Astrocyte (in vitro differentiated cells and primary cell): ENCODE measurements around the gene DDR1. TPM values are rescaled to one million over a fixed set of nuclear protein-coding genes. Genes with fewer than 3 reads are reported as not detected.
"Not testable (repeated sequence)": the region's sequence is repeated elsewhere in the genome, so short reads cannot be mapped to it uniquely, and the experiment has no call there.

Source experiments
- DNase-seq: peaks from one replicate; pipeline ENCODE4 v3.0.0-alpha.2; 2010; ENCODE audit warnings: low read depth
- FAIRE-seq: peaks from 2 replicates; lab custom pipeline; 2011; peaks lifted over from hg19 to GRCh38; lab: Jason Lieb, UNC
- H2AFZ ChIP-seq: 2 replicates; pipeline ENCODE4 v1.6.0; 2012; ENCODE audit warnings: low read depth, low read length, inconsistent platforms
- H3K27ac ChIP-seq: 2 replicates; pipeline ENCODE4 v1.5.1; 2011; ENCODE audit warnings: low read depth, low read length, inconsistent platforms
- H3K27me3 ChIP-seq: 2 replicates; pipeline ENCODE4 v1.6.0; 2011; ENCODE audit warnings: low read length, inconsistent platforms; ENCODE audit not compliant: insufficient read depth
- H3K36me3 ChIP-seq: 2 replicates; pipeline ENCODE4 v1.5.1; 2011; ENCODE audit warnings: low read length, inconsistent platforms; ENCODE audit not compliant: insufficient read depth
- H3K4me1 ChIP-seq: 2 replicates; pipeline ENCODE4 v1.5.1; 2011; ENCODE audit warnings: low read length, inconsistent platforms; ENCODE audit not compliant: insufficient read depth
- H3K4me2 ChIP-seq: 2 replicates; pipeline ENCODE4 v1.6.0; 2012; ENCODE audit warnings: low read length, inconsistent platforms
- H3K4me3 ChIP-seq: 2 replicates; pipeline ENCODE4 v1.5.1; 2011; ENCODE audit warnings: low read depth, mild to moderate bottlenecking, low read length, inconsistent platforms; ENCODE audit not compliant: insufficient read depth
- H3K79me2 ChIP-seq: 2 replicates; pipeline ENCODE4 v1.6.0; 2012; ENCODE audit warnings: mild to moderate bottlenecking, low read length, inconsistent platforms; ENCODE audit not compliant: insufficient read depth
- H3K9ac ChIP-seq: 2 replicates; pipeline ENCODE4 v1.6.0; 2012; ENCODE audit warnings: mild to moderate bottlenecking, low read length, inconsistent platforms
- H3K9me3 ChIP-seq: 2 replicates; pipeline ENCODE4 v1.5.1; 2012; ENCODE audit warnings: low read depth, mild to moderate bottlenecking, low read length, inconsistent platforms; ENCODE audit not compliant: insufficient read depth
- H4K20me1 ChIP-seq: 2 replicates; pipeline ENCODE4 v1.6.0; 2012; ENCODE audit warnings: low read length, inconsistent platforms; ENCODE audit not compliant: insufficient read depth
- H3K27ac Mint-ChIP-seq: one replicate; pipeline ENCODE4 v1.8.0; 2021; ENCODE audit warnings: mild to moderate bottlenecking, mixed read lengths; ENCODE audit not compliant: unreplicated experiment
- H3K27me3 Mint-ChIP-seq: one replicate; pipeline ENCODE4 v1.8.0; 2021; ENCODE audit warnings: low read depth, mixed read lengths; ENCODE audit not compliant: unreplicated experiment
- H3K36me3 Mint-ChIP-seq: one replicate; pipeline ENCODE4 v1.8.0; 2021; ENCODE audit warnings: low read depth, mixed read lengths; ENCODE audit not compliant: unreplicated experiment
- H3K4me1 Mint-ChIP-seq: one replicate; pipeline ENCODE4 v1.8.0; 2021; ENCODE audit warnings: low read depth, mixed read lengths; ENCODE audit not compliant: unreplicated experiment
- H3K4me3 Mint-ChIP-seq: one replicate; pipeline ENCODE4 v1.8.0; 2021; ENCODE audit warnings: mild to moderate bottlenecking, moderate library complexity, mixed read lengths; ENCODE audit not compliant: unreplicated experiment
- H3K9me3 Mint-ChIP-seq: one replicate; pipeline ENCODE4 v1.8.0; 2021; ENCODE audit warnings: mild to moderate bottlenecking, mixed read lengths; ENCODE audit not compliant: unreplicated experiment
- CTCF ChIP-seq: IDR thresholded peaks from 2 replicates; pipeline ENCODE4 v1.5.1; 2011; ENCODE audit warnings: low read depth, mild to moderate bottlenecking, inconsistent platforms, low read length, moderate library complexity; ENCODE audit not compliant: insufficient read depth
- EZH2 ChIP-seq: IDR thresholded peaks from 2 replicates; pipeline ENCODE4 v1.6.1; 2012; ENCODE audit warnings: mild to moderate bottlenecking, low read length, inconsistent platforms; ENCODE audit not compliant: insufficient read depth
- total RNA-seq: library from RNA; stranded (reverse); gene quantifications from 2 replicates; pipeline ENCODE4 v1.2.1, GENCODE V29; 2021

DDR1 gene
- total RNA-seq, 1 donor from 2014 or later: 144 TPM

GRCh38 chr6:30864325-30864724, 20.0 kb upstream of the DDR1 start:
- Histone ChIP-seq H3K4me1 (no peaks in the 10 kb centered on the region), H3K27me3 (no peaks in the 10 kb centered on the region), H3K36me3 (no peaks in the 10 kb centered on the region), H4K20me1 (no peaks in the 10 kb centered on the region), H2AFZ (no peak overlapping the region), H3K4me2 (no peak overlapping the region), H3K9ac (no peak overlapping the region), H3K9me3 (peaks cover 8% of the 10 kb centered on the region), H3K79me2 (no peaks in the 10 kb centered on the region), H3K4me3 (no peak overlapping the region), H3K27ac (no peak overlapping the region)
- Mint-ChIP-seq H3K27ac (no peak overlapping the region), H3K36me3 (no peaks in the 10 kb centered on the region), H3K4me3 (no peak overlapping the region), H3K4me1 (no peaks in the 10 kb centered on the region), H3K9me3 (peaks cover 18% of the 10 kb centered on the region), H3K27me3 (peaks cover 22% of the 10 kb centered on the region)
- TF ChIP-seq CTCF: no peak
- no peak for TF ChIP-seq EZH2
- FAIRE-seq: no peak
- DNase-seq: no peak

GRCh38 chr6:30869241-30869749, 15.0 kb upstream of the DDR1 start:
- not testable (repeated sequence) for FAIRE-seq, H3K79me2 ChIP-seq, H3K4me2 ChIP-seq, H2AFZ ChIP-seq, H3K9me3 ChIP-seq, H3K4me3 Mint-ChIP-seq, H3K36me3 Mint-ChIP-seq, H3K9ac ChIP-seq, H3K4me1 Mint-ChIP-seq, H3K4me1 ChIP-seq, H3K27me3 ChIP-seq, DNase-seq, H3K27ac Mint-ChIP-seq, H4K20me1 ChIP-seq, H3K27me3 Mint-ChIP-seq, H3K27ac ChIP-seq, H3K4me3 ChIP-seq, H3K36me3 ChIP-seq
- peaks cover 36% of the 10 kb centered on the region for H3K9me3 Mint-ChIP-seq

GRCh38 chr6:30870546-30870945, 13.8 kb upstream of the DDR1 start:
- H3K36me3 ChIP-seq: no peaks in the 10 kb centered on the region
- Mint-ChIP-seq H3K27ac (no peak overlapping the region), H3K4me3 (no peak overlapping the region), H3K36me3 (peaks cover 8% of the 10 kb centered on the region), H3K4me1 (no peaks in the 10 kb centered on the region), H3K27me3 (no peaks in the 10 kb centered on the region), H3K9me3 (peaks cover 34% of the 10 kb centered on the region)
- TF ChIP-seq EZH2: no peak
- no peak for TF ChIP-seq CTCF
- no peaks in the 10 kb centered on the region for H3K27me3 ChIP-seq
- no peaks in the 10 kb centered on the region for H3K79me2 ChIP-seq
- FAIRE-seq (no peak), DNase-seq (no peak)
- H3K27ac ChIP-seq: no peak overlapping the region
- H3K9ac ChIP-seq: no peak overlapping the region
- H2AFZ ChIP-seq: no peak overlapping the region
- no peaks in the 10 kb centered on the region for H4K20me1 ChIP-seq
- no peaks in the 10 kb centered on the region for H3K4me1 ChIP-seq
- H3K9me3 ChIP-seq: no peaks in the 10 kb centered on the region
- no peak overlapping the region for H3K4me3 ChIP-seq
- no peak overlapping the region for H3K4me2 ChIP-seq
